Spleen (tissue), 11 donors: ENCODE measurements around the gene BPGM. TPM values are rescaled to one million over a fixed set of nuclear protein-coding genes. Genes with fewer than 3 reads are reported as not detected.

Source experiments
- DNase-seq: peaks from one replicate; pipeline ENCODE4 v3.0.0-alpha.2; 2020
- H3K27ac ChIP-seq, 8 donors: fragments of 200-600 bp; sonication (generic) in 7 of 8; 1 replicate in 4 of 8; 2 replicates in 4 of 8; pipeline versions ENCODE4 v1.5.0 to v1.8.0; 2016 to 2021; ENCODE audit warnings: inconsistent platforms in 4 of 8, mild to moderate bottlenecking in 4 of 8, moderate library complexity in 1 of 8
- H3K27me3 ChIP-seq, 7 donors: fragments of 200-600 bp; sonication (generic) in 6 of 7; replicated peaks in 1 of 7; 1 replicate in 4 of 7; 2 replicates in 3 of 7; pipeline versions ENCODE4 v1.5.0 to v1.8.0; 2016 to 2021; ENCODE audit warnings: inconsistent platforms in 3 of 7, mild to moderate bottlenecking in 1 of 7
- H3K36me3 ChIP-seq, 6 donors: fragments of 200-600 bp; sonication (generic) in 5 of 6; 1 replicate in 4 of 6; 2 replicates in 2 of 6; pipeline versions ENCODE4 v1.5.0 to v1.8.0; 2016 to 2021; ENCODE audit warnings: inconsistent platforms in 2 of 6
- H3K4me1 ChIP-seq, 6 donors: fragments of 200-600 bp; sonication (generic) in 5 of 6; 1 replicate in 3 of 6; 2 replicates in 3 of 6; pipeline versions ENCODE4 v1.5.0 to v1.8.0; 2016 to 2021; ENCODE audit warnings: inconsistent platforms in 3 of 6
- H3K4me3 ChIP-seq, 8 donors: fragments of 200-600 bp; sonication (generic) in 7 of 8; 1 replicate in 4 of 8; 2 replicates in 4 of 8; pipeline versions ENCODE4 v1.5.0 to v1.8.0; 2016 to 2021; ENCODE audit warnings: inconsistent platforms in 4 of 8, mild to moderate bottlenecking in 4 of 8, moderate library complexity in 2 of 8
- H3K9me3 ChIP-seq, 8 donors: fragments of 200-600 bp; sonication (generic) in 7 of 8; 1 replicate in 4 of 8; 2 replicates in 4 of 8; pipeline versions ENCODE4 v1.5.0 to v1.8.0; 2016 to 2021; ENCODE audit warnings: inconsistent platforms in 4 of 8
- CTCF ChIP-seq, 11 experiments: fragments of 200-600 bp in 7 of 11; fragments of 450-650 bp in 4 of 11; sonication (generic) in 4 of 11; IDR thresholded peaks in 8 of 11; conservative IDR thresholded peaks in 3 of 11; 1 replicate in 7 of 11; 2 replicates in 4 of 11; pipeline versions ENCODE4 v1.4.0 to v1.8.0; 2016 to 2021; ENCODE audit warnings: antibody characterized with exemption in 11 of 11, inconsistent platforms in 4 of 11, mild to moderate bottlenecking in 1 of 11
- POLR2A ChIP-seq, 3 donors: fragments of 450-650 bp; IDR thresholded peaks; one replicate each; pipeline ENCODE4 v1.5.1; 2017; ENCODE audit warnings: antibody characterized with exemption in 3 of 3, mild to moderate bottlenecking in 1 of 3
- POLR2AphosphoS5 ChIP-seq, 3 donors: sonication (generic); formaldehyde crosslinking; IDR thresholded peaks; one replicate each; pipeline ENCODE4 v1.5.1; 2017; ENCODE audit warnings: antibody characterized with exemption in 3 of 3
- WGBS, 5 donors: extraction: QIAGEN DNeasy Blood & Tissue Kit in 3 of 5; methylation state at CpG; one replicate each; pipeline versions ENCODE4 v1.1.5 to v1.1.7; 2013 to 2018; 5-methylcytosine and 5-hydroxymethylcytosine counted together
- intact Hi-C: fragments of 100-400 bp; cut with DNase I; formaldehyde crosslinking; loops from one replicate; pipeline ENCODE4 v1.15.0; 2023; ENCODE audit warnings: low total_unique reads
- polyA plus RNA-seq, 3 donors: library from polyadenylated mRNA; stranded (reverse); fragments of 200-250 nt; gene quantifications; one replicate each; pipeline ENCODE4 v1.2.1, GENCODE V29; 2013
- total RNA-seq, 7 donors: library from RNA; depleted of rRNA in 3 of 7; stranded (reverse); fragments of >200 nt in 3 of 7; fragmentation: NEBNext Ultra II Directional in 4 of 7; extraction: Animal tissue kit (Norgen Biotek cat#: 25700) in 4 of 7; gene quantifications; one replicate each; pipeline versions ENCODE4 v1.1.0 to v1.2.1, GENCODE V29; 2016 to 2021
- donor health status: healthy with polysubstance abuse.
- donor health status: DM: no; HTN: no; CAD: no; lungs with moderate emphysema.
- donor health status: DM: no; HTN: no; CAD: no.
- donor health status: Bipolar disorder and iron deficiency.
- donor health status: healthy.
- donor health status: DM: no; HTN: no; CAD: no.
- donor health status: DM: yes; HTN: yes; CAD: no.

BPGM gene
- total and polyA plus RNA-seq, 10 donors, result 10.6 to 64.4 (median 14.4) TPM

- H3K27ac ChIP-seq, result peak overlapping the region in 7 of 8 donors; percentile 33 to 77 (median 56)
- no peak for DNase-seq
- intact Hi-C loops, result no loop called here
- no peaks in the 10 kb centered on the region for H3K9me3 ChIP-seq
- WGBS, 5 donors, result 76 to 94% (median 86%) methylated on average over 5 of the region's 5 CpGs
- no peaks in the 10 kb centered on the region for H3K4me1 ChIP-seq
- no peaks in the 10 kb centered on the region for H3K36me3 ChIP-seq
- no peak overlapping the region for H3K4me3 ChIP-seq
- H3K27me3 ChIP-seq, result no peaks in the 10 kb centered on the region
- TF ChIP-seq POLR2A (IDR thresholded peaks at IDR 0.05), result no peak
- TF ChIP-seq CTCF (IDR thresholded peaks at IDR 0.05 in 8 of 11, conservative IDR thresholded peaks at IDR 0.05 in 3 of 11), result no peak
- no peak for TF ChIP-seq POLR2AphosphoS5 (IDR thresholded peaks at IDR 0.05)
Measured at GRCh38 chr7:134704827-134705226, 58.2 kb downstream of the BPGM start.

GRCh38 chr7:134705716-134706115 is 59.1 kb downstream of the BPGM start:
- H3K36me3 ChIP-seq, result no peaks in the 10 kb centered on the region
- no peaks in the 10 kb centered on the region for H3K9me3 ChIP-seq
- intact Hi-C loops, result no loop called here
- no peak for DNase-seq
- TF ChIP-seq CTCF (IDR thresholded peaks at IDR 0.05 in 8 of 11, conservative IDR thresholded peaks at IDR 0.05 in 3 of 11), result no peak
- no peak for TF ChIP-seq POLR2A (IDR thresholded peaks at IDR 0.05)
- no peak for TF ChIP-seq POLR2AphosphoS5 (IDR thresholded peaks at IDR 0.05)
- WGBS, 5 donors, result 46 to 94% (median 85%) methylated on average over 2 of the region's 2 CpGs
- H3K27me3 ChIP-seq, result no peaks in the 10 kb centered on the region
- H3K4me1 ChIP-seq, result no peaks in the 10 kb centered on the region
- H3K4me3 ChIP-seq, result no peak overlapping the region
- peak overlapping the region in 4 of 8 donors; percentile 14 to 74 (median 58) for H3K27ac ChIP-seq

- 85 to 90% (median 87%) methylated on average over 5 of the region's 5 CpGs for WGBS, 5 donors
- intact Hi-C loops, result no loop called here
- Histone ChIP-seq H3K9me3 (no peaks in the 10 kb centered on the region), H3K4me3 (no peak overlapping the region), H3K27ac (peak overlapping the region in 1 of 8 donors; percentile 1), H3K36me3 (no peaks in the 10 kb centered on the region), H3K27me3 (no peaks in the 10 kb centered on the region), H3K4me1 (no peaks in the 10 kb centered on the region)
- TF ChIP-seq POLR2AphosphoS5 (IDR thresholded peaks at IDR 0.05), result no peak
- TF ChIP-seq POLR2A (IDR thresholded peaks at IDR 0.05), result no peak
- no peak for TF ChIP-seq CTCF (IDR thresholded peaks at IDR 0.05 in 8 of 11, conservative IDR thresholded peaks at IDR 0.05 in 3 of 11)
- DNase-seq, result no peak
Measured at GRCh38 chr7:134706468-134706867, 59.8 kb downstream of the BPGM start.

GRCh38 chr7:134707663-134708378 is 61.2 kb downstream of the BPGM start:
- Histone ChIP-seq H3K27ac (no peak overlapping the region), H3K4me3 (no peak overlapping the region), H3K9me3 (no peaks in the 10 kb centered on the region), H3K27me3 (no peaks in the 10 kb centered on the region), H3K36me3 (no peaks in the 10 kb centered on the region), H3K4me1 (no peaks in the 10 kb centered on the region)
- intact Hi-C loops, result no loop called here
- no peak for TF ChIP-seq POLR2A (IDR thresholded peaks at IDR 0.05)
- no peak for TF ChIP-seq POLR2AphosphoS5 (IDR thresholded peaks at IDR 0.05)
- TF ChIP-seq CTCF (IDR thresholded peaks at IDR 0.05 in 8 of 11, conservative IDR thresholded peaks at IDR 0.05 in 3 of 11), result no peak
- DNase-seq, result no peak
- 88 to 98% (median 92%) methylated on average over 4 of the region's 4 CpGs for WGBS, 5 donors
